ENCODE measurements around the gene EPN3.

DNA sequence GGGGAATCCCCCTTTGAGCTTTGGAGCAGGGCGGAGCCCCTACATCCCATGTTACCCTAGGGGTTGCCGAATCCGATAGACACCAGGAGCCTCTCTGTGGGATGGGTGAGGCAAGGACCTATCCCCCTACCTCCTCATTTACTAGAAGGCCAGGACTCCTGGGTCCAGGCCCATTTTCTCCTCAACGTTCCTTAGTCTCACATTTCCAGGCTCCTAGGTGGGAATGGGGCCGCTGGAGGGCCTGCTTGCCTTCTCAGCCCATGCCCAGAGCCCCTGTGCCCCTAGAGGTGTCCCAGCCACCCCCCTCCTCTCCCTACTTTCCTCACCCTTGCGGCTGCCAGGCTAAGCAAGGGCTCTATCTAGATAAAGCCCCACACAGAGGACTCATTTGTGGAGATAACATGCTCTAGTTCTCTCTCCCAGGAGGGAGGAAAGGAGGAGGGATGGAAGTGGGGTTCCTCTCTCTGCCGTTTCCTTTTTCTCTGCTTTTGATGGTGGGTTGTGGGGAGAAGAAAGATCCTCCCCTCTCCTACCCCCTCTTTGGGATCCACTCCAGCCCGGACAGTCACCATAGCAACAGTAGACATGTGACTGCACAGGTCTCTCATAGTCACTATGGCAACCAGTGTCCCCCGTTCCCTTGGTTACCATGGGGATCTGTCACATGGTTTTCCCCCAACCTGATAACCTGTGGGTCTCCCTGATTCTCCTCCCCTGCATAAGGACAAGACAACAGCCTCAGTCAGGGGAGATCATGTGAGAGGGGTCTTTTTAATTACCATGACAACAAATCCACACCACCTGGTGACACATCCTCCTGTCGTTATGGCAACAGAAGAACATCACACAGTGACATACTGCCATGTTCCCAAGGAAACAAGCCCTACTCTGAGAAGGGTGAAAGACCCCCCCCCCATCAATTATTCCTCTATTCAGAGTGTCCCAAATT, 33.1 kb downstream of the EPN3 start:
- TF ChIP-seq, protein P1, sequence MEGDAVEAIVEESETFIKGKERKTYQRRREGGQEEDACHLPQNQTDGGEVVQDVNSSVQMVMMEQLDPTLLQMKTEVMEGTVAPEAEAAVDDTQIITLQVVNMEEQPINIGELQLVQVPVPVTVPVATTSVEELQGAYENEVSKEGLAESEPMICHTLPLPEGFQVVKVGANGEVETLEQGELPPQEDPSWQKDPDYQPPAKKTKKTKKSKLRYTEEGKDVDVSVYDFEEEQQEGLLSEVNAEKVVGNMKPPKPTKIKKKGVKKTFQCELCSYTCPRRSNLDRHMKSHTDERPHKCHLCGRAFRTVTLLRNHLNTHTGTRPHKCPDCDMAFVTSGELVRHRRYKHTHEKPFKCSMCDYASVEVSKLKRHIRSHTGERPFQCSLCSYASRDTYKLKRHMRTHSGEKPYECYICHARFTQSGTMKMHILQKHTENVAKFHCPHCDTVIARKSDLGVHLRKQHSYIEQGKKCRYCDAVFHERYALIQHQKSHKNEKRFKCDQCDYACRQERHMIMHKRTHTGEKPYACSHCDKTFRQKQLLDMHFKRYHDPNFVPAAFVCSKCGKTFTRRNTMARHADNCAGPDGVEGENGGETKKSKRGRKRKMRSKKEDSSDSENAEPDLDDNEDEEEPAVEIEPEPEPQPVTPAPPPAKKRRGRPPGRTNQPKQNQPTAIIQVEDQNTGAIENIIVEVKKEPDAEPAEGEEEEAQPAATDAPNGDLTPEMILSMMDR (IDR thresholded peaks at IDR 0.05), result no peak
- no peak for TF ChIP-seq POLR2A (IDR thresholded peaks at IDR 0.05)
